Transverse colon (tissue), 4 donors: ENCODE results near the gene APLNR. TPM values are rescaled to one million over a fixed set of nuclear protein-coding genes. Genes with fewer than 3 reads are reported as not detected.

Experiments
- DNase-seq: peaks from one replicate; pipeline ENCODE4 v3.0.0-alpha.2; 2019
- H3K27ac ChIP-seq, 4 donors: fragments of 200-600 bp; sonication (generic); 2 replicates each; pipeline ENCODE4 v1.5.1; 2016 to 2018; ENCODE audit warnings: inconsistent platforms in 4 of 4
- H3K27me3 ChIP-seq: fragments of 200-600 bp; sonication (generic); 2 replicates; pipeline ENCODE4 v1.5.1; 2017; ENCODE audit warnings: inconsistent platforms
- H3K36me3 ChIP-seq, 4 donors: fragments of 200-600 bp; sonication (generic); 2 replicates each; pipeline ENCODE4 v1.5.1; 2017 to 2019; ENCODE audit warnings: inconsistent platforms in 4 of 4
- H3K4me1 ChIP-seq, 4 donors: fragments of 200-600 bp; sonication (generic); 2 replicates each; pipeline ENCODE4 v1.5.1; 2017 to 2020; ENCODE audit warnings: inconsistent platforms in 4 of 4
- H3K4me3 ChIP-seq, 4 donors: fragments of 200-600 bp; sonication (generic); 1 replicate in 1 of 4; 2 replicates in 3 of 4; pipeline versions ENCODE4 v1.5.1 to v1.6.1; 2017 to 2019; ENCODE audit warnings: inconsistent platforms in 4 of 4
- H3K9me3 ChIP-seq, 2 donors: fragments of 200-600 bp; sonication (generic); 2 replicates each; pipeline ENCODE4 v1.5.1; 2017 to 2019; ENCODE audit warnings: inconsistent platforms in 2 of 2
- EP300 ChIP-seq: sonication (generic); formaldehyde crosslinking; IDR thresholded peaks from one replicate; pipeline ENCODE4 v1.6.1; 2017; ENCODE audit warnings: antibody characterized with exemption, low read depth
- POLR2A ChIP-seq: fragments of 450-650 bp; IDR thresholded peaks from one replicate; pipeline ENCODE4 v1.6.1; 2016; ENCODE audit warnings: antibody characterized with exemption, mild to moderate bottlenecking, moderate library complexity
- POLR2AphosphoS5 ChIP-seq, 3 donors: sonication (generic); formaldehyde crosslinking; IDR thresholded peaks; one replicate each; pipeline ENCODE4 v1.6.1; 2016; ENCODE audit warnings: antibody characterized with exemption in 3 of 3
- WGBS, 2 donors: methylation state at CpG; one replicate each; pipeline ENCODE4 v1.1.5; 2018; ENCODE audit warnings: low coverage in 1 of 2; 5-methylcytosine and 5-hydroxymethylcytosine counted together
- in situ Hi-C, 4 donors: fragments of 200-750 bp; cut with MboI; loops; one replicate each; pipeline versions ENCODE4 v1.15.0 to v1.15.1; 2017; ENCODE audit warnings: low sequenced_read_pairs in 3 of 4, low pct_ligation_motif_present in 1 of 4, low pct_unique_long_range_greater_than_20kb in 1 of 4
- intact Hi-C: fragments of 100-400 bp; cut with DNase I; formaldehyde crosslinking; loops from one replicate; pipeline ENCODE4 v1.15.1; 2023; ENCODE audit warnings: low total_unique reads
- total RNA-seq, 4 donors: library from RNA; depleted of rRNA; stranded (reverse); fragments of >200 nt; gene quantifications; one replicate each; pipeline ENCODE4 v1.1.0, GENCODE V29; 2016
- TF ChIP-seq, protein P1 (sequence below), 5 experiments: fragments of 200-600 bp in 3 of 5; fragments of 450-650 bp in 2 of 5; sonication (generic) in 3 of 5; IDR thresholded peaks; 1 replicate in 2 of 5; 2 replicates in 3 of 5; pipeline ENCODE4 v1.5.1; 2016 to 2017; ENCODE audit warnings: antibody characterized with exemption in 5 of 5, inconsistent platforms in 3 of 5, mild to moderate bottlenecking in 2 of 5, moderate library complexity in 1 of 5

The APLNR gene
- total RNA-seq, 4 donors from 2014 or later: 0.68 to 2.6 (median 2.1) TPM; not detected in 1

DNA sequence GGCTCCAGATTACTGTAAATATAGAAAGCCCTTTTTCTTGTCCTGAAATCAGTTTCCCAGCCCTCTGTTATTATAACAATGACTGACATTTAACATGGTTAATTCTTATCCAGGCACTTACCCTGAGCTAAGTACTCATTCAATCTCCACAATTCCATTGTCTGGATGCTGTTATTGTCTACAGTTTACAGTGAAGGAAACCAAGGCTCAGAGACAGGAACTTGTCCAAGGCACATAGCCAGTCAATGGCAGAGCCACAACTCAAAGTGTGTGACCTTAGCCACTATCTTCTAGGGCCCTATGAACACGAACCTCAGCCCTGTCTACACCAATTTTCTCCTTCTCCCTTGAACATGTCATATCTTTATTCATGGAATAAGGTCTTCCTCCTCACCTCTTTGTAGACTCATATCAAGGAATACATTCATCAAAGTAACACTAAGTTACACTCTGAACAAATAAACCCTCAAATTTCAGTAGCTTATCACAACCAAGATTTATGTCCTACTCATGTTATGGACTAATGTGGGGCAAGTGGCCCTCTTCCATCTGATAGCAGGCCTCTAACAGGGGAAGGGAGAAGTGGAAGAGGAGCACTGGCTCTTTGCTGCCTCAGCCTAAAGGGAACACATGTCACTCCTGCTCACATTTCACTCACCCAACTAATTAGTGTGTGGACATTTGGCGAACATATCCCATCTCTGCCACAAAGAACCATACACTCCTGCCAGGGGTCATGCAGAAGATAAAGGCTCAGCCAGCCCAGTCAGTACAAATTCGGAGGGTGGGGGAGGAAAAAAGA, 39.3 kb upstream of the APLNR start:
- Histone ChIP-seq H3K27ac (peak overlapping the region in 2 of 4 donors; percentile 10 to 35), H3K9me3 (no peaks in the 10 kb centered on the region), H3K27me3 (no peaks in the 10 kb centered on the region), H3K4me1 (peaks cover 8 to 14% (median 13%) of the 10 kb centered on the region in 4 donors), H3K4me3 (no peak overlapping the region), H3K36me3 (no peaks in the 10 kb centered on the region)
- TF ChIP-seq POLR2AphosphoS5 (IDR thresholded peaks at IDR 0.05): no peak
- TF ChIP-seq, protein P1, sequence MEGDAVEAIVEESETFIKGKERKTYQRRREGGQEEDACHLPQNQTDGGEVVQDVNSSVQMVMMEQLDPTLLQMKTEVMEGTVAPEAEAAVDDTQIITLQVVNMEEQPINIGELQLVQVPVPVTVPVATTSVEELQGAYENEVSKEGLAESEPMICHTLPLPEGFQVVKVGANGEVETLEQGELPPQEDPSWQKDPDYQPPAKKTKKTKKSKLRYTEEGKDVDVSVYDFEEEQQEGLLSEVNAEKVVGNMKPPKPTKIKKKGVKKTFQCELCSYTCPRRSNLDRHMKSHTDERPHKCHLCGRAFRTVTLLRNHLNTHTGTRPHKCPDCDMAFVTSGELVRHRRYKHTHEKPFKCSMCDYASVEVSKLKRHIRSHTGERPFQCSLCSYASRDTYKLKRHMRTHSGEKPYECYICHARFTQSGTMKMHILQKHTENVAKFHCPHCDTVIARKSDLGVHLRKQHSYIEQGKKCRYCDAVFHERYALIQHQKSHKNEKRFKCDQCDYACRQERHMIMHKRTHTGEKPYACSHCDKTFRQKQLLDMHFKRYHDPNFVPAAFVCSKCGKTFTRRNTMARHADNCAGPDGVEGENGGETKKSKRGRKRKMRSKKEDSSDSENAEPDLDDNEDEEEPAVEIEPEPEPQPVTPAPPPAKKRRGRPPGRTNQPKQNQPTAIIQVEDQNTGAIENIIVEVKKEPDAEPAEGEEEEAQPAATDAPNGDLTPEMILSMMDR (IDR thresholded peaks at IDR 0.05): no peak
- TF ChIP-seq EP300: no peak
- no peak for TF ChIP-seq POLR2A
- no peak for DNase-seq
- in situ Hi-C loops (no loop called here), intact Hi-C loops (no loop called here)
- 54 to 60% methylated on average over 3 of the region's 3 CpGs for WGBS, 2 donors

DNA sequence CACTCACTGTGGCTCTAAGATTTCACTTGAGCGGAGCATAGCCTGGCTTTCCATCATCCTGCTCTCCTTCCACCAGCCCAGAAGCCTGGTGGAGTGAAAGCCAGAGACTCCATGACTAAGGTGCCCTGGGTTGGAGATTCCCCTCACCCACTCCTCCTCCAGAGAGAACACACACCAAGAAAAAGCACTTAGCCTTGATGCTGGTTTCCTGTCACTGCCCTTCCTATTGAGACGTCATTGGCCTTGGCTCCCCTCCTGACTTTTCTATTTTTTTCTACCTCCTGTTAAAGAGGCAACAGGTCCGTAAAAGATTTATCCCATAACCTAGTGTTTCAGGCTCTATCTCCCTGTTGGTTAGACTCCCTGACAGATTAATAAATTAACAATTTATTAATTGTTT, 38.5 kb upstream of the APLNR start:
- Histone ChIP-seq H3K4me1 (peaks cover 8 to 14% (median 13%) of the 10 kb centered on the region in 4 donors), H3K4me3 (no peak overlapping the region), H3K27me3 (no peaks in the 10 kb centered on the region), H3K9me3 (no peaks in the 10 kb centered on the region), H3K27ac (peak overlapping the region in 1 of 4 donors; percentile 7), H3K36me3 (no peaks in the 10 kb centered on the region)
- intact Hi-C loops: no loop called here
- TF ChIP-seq POLR2A: no peak
- no peak for TF ChIP-seq EP300
- TF ChIP-seq POLR2AphosphoS5 (IDR thresholded peaks at IDR 0.05): no peak
- TF ChIP-seq, protein P1 (IDR thresholded peaks at IDR 0.05): no peak
- in situ Hi-C loops: no loop called here
- no peak for DNase-seq
- 58 to 78% methylated on average over 2 to 3 of the region's 3 CpGs for WGBS, 2 donors

DNA sequence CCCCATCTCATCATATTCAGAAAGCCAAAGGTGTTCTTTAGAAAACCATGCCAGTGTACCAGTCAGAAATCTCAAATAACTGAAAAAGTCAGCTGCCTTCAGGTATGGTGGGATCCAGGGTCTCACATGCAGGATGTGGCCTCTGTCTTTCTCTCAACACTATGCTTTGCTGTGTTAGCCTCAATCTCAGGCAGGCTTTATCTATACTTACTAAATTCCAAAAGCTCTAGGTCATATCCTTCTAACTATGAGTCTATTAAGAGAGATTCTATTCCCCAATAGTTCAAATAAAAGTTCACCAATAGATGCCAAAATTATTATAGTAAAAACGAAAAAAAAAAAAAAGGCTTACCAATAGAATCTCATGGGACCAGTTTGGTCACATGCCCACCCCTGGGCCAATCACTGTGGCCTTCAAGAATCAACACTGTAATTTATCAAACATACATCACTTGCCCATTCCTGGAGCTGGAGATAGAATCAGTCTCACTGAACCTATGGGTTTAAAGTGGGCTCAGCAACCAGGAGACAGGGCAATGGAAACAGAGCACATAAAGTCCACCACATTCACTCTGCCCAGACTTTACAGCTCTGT, 38.0 kb upstream of the APLNR start:
- peaks cover 8 to 14% (median 13%) of the 10 kb centered on the region in 4 donors for H3K4me1 ChIP-seq
- in situ Hi-C loops: loop anchor here in 1 of 4 donors (25.0 kb wide), 1 partner anchor 438 kb away; no protein-coding TSS in a partner anchor
- DNase-seq: no peak
- intact Hi-C loops: no loop called here
- H3K4me3 ChIP-seq: no peak overlapping the region
- H3K27me3 ChIP-seq: no peaks in the 10 kb centered on the region
- H3K27ac ChIP-seq: peak overlapping the region in 1 of 4 donors; percentile 7
- H3K36me3 ChIP-seq: no peaks in the 10 kb centered on the region
- 60 to 67% methylated on average over 1 of the region's 1 CpG for WGBS, 2 donors
- no peaks in the 10 kb centered on the region for H3K9me3 ChIP-seq
- TF ChIP-seq POLR2A (no peak), EP300 (no peak), POLR2AphosphoS5 (IDR thresholded peaks at IDR 0.05) (no peak)
- TF ChIP-seq, protein P1 (IDR thresholded peaks at IDR 0.05): no peak

DNA sequence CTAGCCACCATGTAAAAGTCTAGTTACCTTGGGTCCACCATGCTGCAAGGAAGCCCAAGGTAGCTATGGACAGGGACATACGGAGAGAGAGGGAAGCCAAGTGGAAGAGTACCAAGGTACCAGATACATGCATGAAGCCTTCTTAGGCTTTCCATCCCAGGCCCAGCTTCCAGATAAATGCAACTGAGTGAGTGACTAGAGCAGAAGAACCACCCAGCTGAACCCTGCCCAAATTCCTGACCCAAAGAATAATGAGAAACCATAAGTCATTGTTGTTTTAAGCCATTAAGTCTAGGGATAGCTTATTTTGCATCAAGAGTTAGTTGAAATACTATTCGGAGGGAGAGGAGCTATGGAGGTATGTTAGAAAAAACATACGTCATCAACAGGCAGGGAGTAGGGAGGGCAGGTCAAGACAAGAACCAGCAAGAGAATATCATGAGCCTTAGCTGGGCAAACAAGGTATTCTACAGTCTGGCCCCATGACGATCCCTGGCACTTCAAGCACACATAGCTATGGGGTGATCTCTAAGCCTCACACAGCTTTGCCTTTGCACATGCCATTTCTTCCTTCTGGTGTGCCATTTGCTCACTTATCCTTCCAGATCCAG, 36.5 kb upstream of the APLNR start:
- H3K4me1 ChIP-seq: peaks cover 8 to 22% (median 13%) of the 10 kb centered on the region in 4 donors
- in situ Hi-C loops: loop anchor here in 1 of 4 donors (25.0 kb wide), 1 partner anchor 436 kb away; no protein-coding TSS in a partner anchor

More for the DNA sequence above, 36.5 kb upstream of the APLNR start:
- TF ChIP-seq POLR2A (no peak), POLR2AphosphoS5 (IDR thresholded peaks at IDR 0.05) (no peak), EP300 (no peak)
- TF ChIP-seq, protein P1 (IDR thresholded peaks at IDR 0.05): no peak
- Histone ChIP-seq H3K27me3 (no peaks in the 10 kb centered on the region), H3K27ac (no peak overlapping the region), H3K9me3 (no peaks in the 10 kb centered on the region), H3K36me3 (no peaks in the 10 kb centered on the region), H3K4me3 (no peak overlapping the region)
- WGBS, 2 donors: 95 to 96% methylated on average over 4 of the region's 4 CpGs
- no peak for DNase-seq
- intact Hi-C loops: no loop called here
